Ovary (tissue), 3 donors: ENCODE results near the gene ACAP3.

Source experiments
- EP300 ChIP-seq: sonication (generic); formaldehyde crosslinking; IDR thresholded peaks from one replicate; pipeline ENCODE4 v1.6.1; 2017; ENCODE audit warnings: antibody characterized with exemption
- POLR2A ChIP-seq: fragments of 450-650 bp; IDR thresholded peaks from one replicate; pipeline ENCODE4 v1.6.1; 2017; ENCODE audit warnings: antibody characterized with exemption, mild to moderate bottlenecking, moderate library complexity
- TF ChIP-seq, protein P1 (sequence below), 3 donors: fragments of 450-650 bp in 2 of 3; fragments of 200-600 bp in 1 of 3; IDR thresholded peaks; one replicate each; pipeline versions ENCODE4 v1.5.1 to v1.8.0; 2016 to 2022; ENCODE audit warnings: antibody characterized with exemption in 3 of 3, mild to moderate bottlenecking in 1 of 3
- donor health status: DM: no; HTN: no; CAD: no.

GRCh38 chr1:1306070-1306660 lies 1.6 kb downstream of the ACAP3 start:
- TF ChIP-seq, protein P1, sequence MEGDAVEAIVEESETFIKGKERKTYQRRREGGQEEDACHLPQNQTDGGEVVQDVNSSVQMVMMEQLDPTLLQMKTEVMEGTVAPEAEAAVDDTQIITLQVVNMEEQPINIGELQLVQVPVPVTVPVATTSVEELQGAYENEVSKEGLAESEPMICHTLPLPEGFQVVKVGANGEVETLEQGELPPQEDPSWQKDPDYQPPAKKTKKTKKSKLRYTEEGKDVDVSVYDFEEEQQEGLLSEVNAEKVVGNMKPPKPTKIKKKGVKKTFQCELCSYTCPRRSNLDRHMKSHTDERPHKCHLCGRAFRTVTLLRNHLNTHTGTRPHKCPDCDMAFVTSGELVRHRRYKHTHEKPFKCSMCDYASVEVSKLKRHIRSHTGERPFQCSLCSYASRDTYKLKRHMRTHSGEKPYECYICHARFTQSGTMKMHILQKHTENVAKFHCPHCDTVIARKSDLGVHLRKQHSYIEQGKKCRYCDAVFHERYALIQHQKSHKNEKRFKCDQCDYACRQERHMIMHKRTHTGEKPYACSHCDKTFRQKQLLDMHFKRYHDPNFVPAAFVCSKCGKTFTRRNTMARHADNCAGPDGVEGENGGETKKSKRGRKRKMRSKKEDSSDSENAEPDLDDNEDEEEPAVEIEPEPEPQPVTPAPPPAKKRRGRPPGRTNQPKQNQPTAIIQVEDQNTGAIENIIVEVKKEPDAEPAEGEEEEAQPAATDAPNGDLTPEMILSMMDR (IDR thresholded peaks at IDR 0.05), result no peak
- TF ChIP-seq EP300, result no peak
- no peak for TF ChIP-seq POLR2A
